ENCODE data around the gene RNASEL. TPM values are rescaled to one million over a fixed set of nuclear protein-coding genes. Genes with fewer than 3 reads are reported as not detected.
"Not testable (repeated sequence)": the region's sequence is repeated elsewhere in the genome, so short reads cannot be mapped to it uniquely, and the experiment has no call there.

RNASEL gene
- total RNA-seq, 1 donor from 2014 or later, result 4.2 TPM

DNA sequence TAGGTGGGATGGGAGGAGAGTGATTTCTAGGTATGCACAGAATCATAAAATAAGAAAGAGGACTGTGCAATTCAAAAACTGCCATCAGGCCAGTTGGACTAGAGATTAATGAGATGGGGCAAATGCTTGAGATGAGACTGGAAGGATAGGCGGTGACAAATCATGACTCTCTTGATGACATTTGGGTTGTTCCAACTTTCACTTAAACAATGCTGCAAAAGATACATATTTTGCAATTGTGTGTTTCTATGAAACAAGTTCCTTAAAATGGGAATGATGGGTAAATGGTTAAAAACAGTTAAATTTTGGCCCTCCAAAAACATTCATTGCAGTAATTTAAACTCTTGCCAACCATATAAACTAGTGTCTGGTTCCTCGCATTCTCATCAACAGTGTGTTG, 55.2 kb downstream of the RNASEL start:
- Mint-ChIP-seq H3K27ac (ENCODE audit: unreplicated experiment) (no peak overlapping the region), H3K4me1 (ENCODE audit: unreplicated experiment) (no peaks in the 10 kb centered on the region), H3K4me3 (ENCODE audit: unreplicated experiment) (no peak overlapping the region), H3K9me3 (ENCODE audit: unreplicated experiment) (no peaks in the 10 kb centered on the region), H3K27me3 (ENCODE audit: unreplicated experiment) (peaks cover 13% of the 10 kb centered on the region), H3K36me3 (ENCODE audit: unreplicated experiment) (no peaks in the 10 kb centered on the region)
- DNase-seq (ENCODE audit: extremely low spot score, unreplicated experiment), result no peak
- TF ChIP-seq, protein P1, sequence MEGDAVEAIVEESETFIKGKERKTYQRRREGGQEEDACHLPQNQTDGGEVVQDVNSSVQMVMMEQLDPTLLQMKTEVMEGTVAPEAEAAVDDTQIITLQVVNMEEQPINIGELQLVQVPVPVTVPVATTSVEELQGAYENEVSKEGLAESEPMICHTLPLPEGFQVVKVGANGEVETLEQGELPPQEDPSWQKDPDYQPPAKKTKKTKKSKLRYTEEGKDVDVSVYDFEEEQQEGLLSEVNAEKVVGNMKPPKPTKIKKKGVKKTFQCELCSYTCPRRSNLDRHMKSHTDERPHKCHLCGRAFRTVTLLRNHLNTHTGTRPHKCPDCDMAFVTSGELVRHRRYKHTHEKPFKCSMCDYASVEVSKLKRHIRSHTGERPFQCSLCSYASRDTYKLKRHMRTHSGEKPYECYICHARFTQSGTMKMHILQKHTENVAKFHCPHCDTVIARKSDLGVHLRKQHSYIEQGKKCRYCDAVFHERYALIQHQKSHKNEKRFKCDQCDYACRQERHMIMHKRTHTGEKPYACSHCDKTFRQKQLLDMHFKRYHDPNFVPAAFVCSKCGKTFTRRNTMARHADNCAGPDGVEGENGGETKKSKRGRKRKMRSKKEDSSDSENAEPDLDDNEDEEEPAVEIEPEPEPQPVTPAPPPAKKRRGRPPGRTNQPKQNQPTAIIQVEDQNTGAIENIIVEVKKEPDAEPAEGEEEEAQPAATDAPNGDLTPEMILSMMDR (IDR thresholded peaks at IDR 0.05), result no peak

DNA sequence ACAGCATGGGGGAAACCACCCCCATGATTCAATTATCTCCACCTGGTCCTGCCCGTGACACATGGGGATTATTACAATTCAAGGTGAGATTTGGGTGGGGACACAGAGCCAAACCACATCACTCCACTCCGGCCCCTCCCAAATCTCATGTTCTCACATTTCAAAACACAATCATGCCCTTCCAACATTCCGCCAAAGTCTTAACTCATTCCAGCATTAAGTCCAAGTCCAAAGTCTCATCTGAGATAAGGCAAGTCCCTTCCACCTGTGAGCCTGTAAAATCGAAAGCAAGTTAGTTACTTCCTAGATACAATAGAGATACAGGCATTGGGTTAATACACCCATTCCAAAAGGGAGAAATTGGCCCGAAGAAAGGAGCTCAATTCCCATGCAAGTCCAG, 60.9 kb downstream of the RNASEL start:
- not testable (repeated sequence) for H3K36me3 Mint-ChIP-seq (ENCODE audit: unreplicated experiment); H3K27ac Mint-ChIP-seq (ENCODE audit: unreplicated experiment); H3K4me3 Mint-ChIP-seq (ENCODE audit: unreplicated experiment); H3K4me1 Mint-ChIP-seq (ENCODE audit: unreplicated experiment); DNase-seq (ENCODE audit: extremely low spot score, unreplicated experiment)
- H3K9me3 Mint-ChIP-seq (ENCODE audit: unreplicated experiment), result peaks cover 16% of the 10 kb centered on the region
- H3K27me3 Mint-ChIP-seq (ENCODE audit: unreplicated experiment), result peaks cover 12% of the 10 kb centered on the region

DNA sequence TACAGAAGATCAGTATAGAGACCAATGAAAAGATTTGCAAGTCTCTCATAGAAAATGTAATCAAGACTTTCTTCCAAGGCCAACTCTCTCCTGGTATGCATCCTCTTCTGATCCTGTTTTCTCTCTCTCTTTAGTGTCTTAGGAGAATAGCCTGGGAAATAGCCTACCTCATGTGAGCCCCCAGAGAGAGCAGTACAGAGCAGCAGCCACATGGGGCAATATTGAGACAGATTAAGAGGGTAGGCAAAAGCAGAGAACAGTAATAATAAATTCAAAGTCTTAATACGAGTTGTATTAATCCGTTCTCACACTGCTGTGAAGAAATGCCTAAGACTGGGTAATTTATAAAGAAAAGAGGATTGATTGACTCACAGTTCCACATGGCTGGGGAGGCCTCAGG, 61.4 kb downstream of the RNASEL start:
- H3K27me3 Mint-ChIP-seq (ENCODE audit: unreplicated experiment), result peaks cover 13% of the 10 kb centered on the region
- H3K27ac Mint-ChIP-seq (ENCODE audit: unreplicated experiment), result no peak overlapping the region
- no peaks in the 10 kb centered on the region for H3K4me1 Mint-ChIP-seq (ENCODE audit: unreplicated experiment)
- H3K9me3 Mint-ChIP-seq (ENCODE audit: unreplicated experiment), result peaks cover 16% of the 10 kb centered on the region
- TF ChIP-seq, protein P1 (IDR thresholded peaks at IDR 0.05), result no peak
- no peak overlapping the region for H3K4me3 Mint-ChIP-seq (ENCODE audit: unreplicated experiment)
- no peaks in the 10 kb centered on the region for H3K36me3 Mint-ChIP-seq (ENCODE audit: unreplicated experiment)
- DNase-seq (ENCODE audit: extremely low spot score, unreplicated experiment), result no peak

DNA sequence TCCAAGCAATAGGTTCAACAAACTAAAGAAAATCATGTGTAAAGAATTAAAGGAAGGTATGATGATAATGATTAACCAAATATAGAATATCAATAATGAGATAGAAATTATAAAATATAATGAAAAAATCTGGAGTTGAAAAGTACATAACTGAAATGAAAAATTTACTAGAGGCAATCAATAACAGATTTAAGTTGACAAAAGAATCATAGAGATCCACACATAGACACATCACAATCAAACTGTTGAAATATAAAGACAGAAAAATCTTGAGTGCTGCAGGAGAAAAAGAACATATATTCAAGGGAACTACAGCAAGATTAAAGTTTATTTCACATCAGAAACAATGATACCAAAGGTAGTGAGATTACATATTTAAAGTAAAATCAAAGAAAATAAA, 63.7 kb downstream of the RNASEL start:
- DNase-seq (ENCODE audit: extremely low spot score, unreplicated experiment), result no peak
- Mint-ChIP-seq H3K36me3 (ENCODE audit: unreplicated experiment) (no peaks in the 10 kb centered on the region), H3K27me3 (ENCODE audit: unreplicated experiment) (peaks cover 10% of the 10 kb centered on the region), H3K9me3 (ENCODE audit: unreplicated experiment) (peaks cover 16% of the 10 kb centered on the region), H3K4me1 (ENCODE audit: unreplicated experiment) (peaks cover 1% of the 10 kb centered on the region), H3K27ac (ENCODE audit: unreplicated experiment) (no peak overlapping the region), H3K4me3 (ENCODE audit: unreplicated experiment) (no peak overlapping the region)
- TF ChIP-seq, protein P1 (IDR thresholded peaks at IDR 0.05), result no peak

Other genes starting within 250 kb of the RNASEL start
- gene GLUL, start 197.5 kb downstream of the RNASEL start, total RNA-seq, result 253 and 267 TPM in 2 replicates
- not detected in 2 replicates for gene TEDDM1, start 188.6 kb downstream of the RNASEL start, total RNA-seq
- gene RGSL1, start 139.1 kb downstream of the RNASEL start, total RNA-seq, result not detected in 2 replicates
- 0.48 and 1.1 TPM in 2 replicates for gene RGS16, start 15.1 kb upstream of the RNASEL start, total RNA-seq
- gene RGS8, start 95.3 kb upstream of the RNASEL start, total RNA-seq, result not detected in 2 replicates
- 4.0 and 4.2 TPM in 2 replicates for gene NPL, start 200.5 kb upstream of the RNASEL start, total RNA-seq

Measured in osteocyte (in vitro differentiated cells).